ENCODE measurements around the gene CMTM2. TPM values are rescaled to one million over a fixed set of nuclear protein-coding genes. Genes with fewer than 3 reads are reported as not detected.

The CMTM2 gene
- total and polyA plus RNA-seq, 2 experiments from 2014 or later, result 0.60 TPM; not detected in 1

- Histone ChIP-seq H3K79me2 (peaks cover 32% of the 10 kb centered on the region), H2AFZ (no peak overlapping the region), H3K27me3 (no peaks in the 10 kb centered on the region), H3K4me3 (no peak overlapping the region), H3K9me3 (ENCODE audit: low read depth) (no peaks in the 10 kb centered on the region), H4K20me1 (ENCODE audit: insufficient read depth, poor library complexity, severe bottlenecking) (peaks cover 26% of the 10 kb centered on the region), H3K4me2 (peak overlapping the region; percentile 84), H3K4me1 (ENCODE audit: insufficient read depth) (peaks cover 12% of the 10 kb centered on the region), H3K36me3 (replicated peaks; ENCODE audit: insufficient read depth, low read depth) (no peaks in the 10 kb centered on the region), H3K27ac (peak overlapping the region; percentile 92), H3K9me2 (replicated peaks; ENCODE audit: insufficient read depth) (no peaks in the 10 kb centered on the region)
- DNase-seq (ENCODE audit: low spot score), result no peak
- 73% methylated on average over 10 of the region's 10 CpGs for WGBS (ENCODE audit: low lambda C conversion rate, missing lambda C conversion rate)
- TF ChIP-seq EZH2phosphoT487 (IDR thresholded peaks at IDR 0.05; ENCODE audit: low read depth, severe bottlenecking, unreplicated experiment) (no peak), EZH2 (IDR thresholded peaks at IDR 0.05; ENCODE audit: borderline replicate concordance) (no peak)
- TF ChIP-seq, protein P1, sequence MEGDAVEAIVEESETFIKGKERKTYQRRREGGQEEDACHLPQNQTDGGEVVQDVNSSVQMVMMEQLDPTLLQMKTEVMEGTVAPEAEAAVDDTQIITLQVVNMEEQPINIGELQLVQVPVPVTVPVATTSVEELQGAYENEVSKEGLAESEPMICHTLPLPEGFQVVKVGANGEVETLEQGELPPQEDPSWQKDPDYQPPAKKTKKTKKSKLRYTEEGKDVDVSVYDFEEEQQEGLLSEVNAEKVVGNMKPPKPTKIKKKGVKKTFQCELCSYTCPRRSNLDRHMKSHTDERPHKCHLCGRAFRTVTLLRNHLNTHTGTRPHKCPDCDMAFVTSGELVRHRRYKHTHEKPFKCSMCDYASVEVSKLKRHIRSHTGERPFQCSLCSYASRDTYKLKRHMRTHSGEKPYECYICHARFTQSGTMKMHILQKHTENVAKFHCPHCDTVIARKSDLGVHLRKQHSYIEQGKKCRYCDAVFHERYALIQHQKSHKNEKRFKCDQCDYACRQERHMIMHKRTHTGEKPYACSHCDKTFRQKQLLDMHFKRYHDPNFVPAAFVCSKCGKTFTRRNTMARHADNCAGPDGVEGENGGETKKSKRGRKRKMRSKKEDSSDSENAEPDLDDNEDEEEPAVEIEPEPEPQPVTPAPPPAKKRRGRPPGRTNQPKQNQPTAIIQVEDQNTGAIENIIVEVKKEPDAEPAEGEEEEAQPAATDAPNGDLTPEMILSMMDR (IDR thresholded peaks at IDR 0.05; ENCODE audit: poor library complexity), result no peak
Observed at GRCh38 chr16:66605979-66606751, 26.9 kb downstream of the CMTM2 start.

DNA sequence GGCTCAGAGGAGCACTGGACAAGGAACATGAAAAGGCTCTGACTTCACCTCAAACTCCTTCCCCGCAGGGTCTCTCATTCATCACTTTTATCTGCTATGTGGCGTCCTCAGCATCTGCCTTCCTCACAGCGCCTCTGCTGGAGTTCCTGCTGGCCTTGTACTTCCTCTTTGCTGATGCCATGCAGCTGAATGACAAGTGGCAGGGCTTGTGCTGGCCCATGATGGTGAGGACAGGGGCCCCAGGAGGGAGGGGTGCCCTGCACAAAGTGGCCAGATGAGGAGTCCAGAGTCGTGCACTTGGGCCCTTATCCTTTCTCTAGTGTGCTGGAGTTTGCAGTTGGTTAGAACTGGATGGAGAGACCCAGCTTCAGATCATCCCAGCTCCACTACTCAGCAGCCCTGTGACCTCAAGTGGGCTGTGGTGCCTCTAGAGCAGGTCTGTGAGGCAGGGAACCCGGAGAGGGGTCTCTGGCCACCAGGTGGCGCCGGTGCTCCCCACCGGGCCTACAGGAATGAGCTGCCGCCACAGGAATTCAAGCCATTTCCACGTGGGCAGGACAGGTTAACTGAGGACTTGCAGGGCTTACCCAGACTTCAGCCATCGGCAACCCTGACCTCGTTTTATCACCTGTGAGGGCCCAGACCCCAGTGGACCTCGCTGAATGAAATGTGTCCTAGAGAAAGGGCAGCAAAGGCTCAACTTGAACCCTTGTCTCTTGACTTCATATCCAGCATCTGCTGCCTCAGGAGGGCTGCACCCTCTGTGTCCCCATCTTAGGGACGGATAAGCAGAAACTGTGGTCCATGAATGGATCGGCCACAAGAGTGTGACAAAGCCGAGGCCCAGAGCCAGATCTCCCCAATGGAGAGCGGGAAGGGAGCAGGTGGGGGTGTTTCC is 29.2 kb downstream of the CMTM2 start:
- no peak for TF ChIP-seq EZH2 (IDR thresholded peaks at IDR 0.05; ENCODE audit: borderline replicate concordance)
- TF ChIP-seq EZH2phosphoT487 (IDR thresholded peaks at IDR 0.05; ENCODE audit: low read depth, severe bottlenecking, unreplicated experiment), result no peak
- TF ChIP-seq, protein P1 (IDR thresholded peaks at IDR 0.05; ENCODE audit: poor library complexity), result peak; percentile 94
- Histone ChIP-seq H3K9me2 (replicated peaks; ENCODE audit: insufficient read depth) (no peaks in the 10 kb centered on the region), H2AFZ (no peak overlapping the region), H3K4me3 (no peak overlapping the region), H3K27me3 (no peaks in the 10 kb centered on the region), H3K4me2 (no peak overlapping the region), H3K9me3 (ENCODE audit: low read depth) (no peaks in the 10 kb centered on the region), H3K4me1 (ENCODE audit: insufficient read depth) (peaks cover 10% of the 10 kb centered on the region), H3K36me3 (replicated peaks; ENCODE audit: insufficient read depth, low read depth) (no peaks in the 10 kb centered on the region), H4K20me1 (ENCODE audit: insufficient read depth, poor library complexity, severe bottlenecking) (peaks cover 26% of the 10 kb centered on the region), H3K79me2 (peaks cover 32% of the 10 kb centered on the region), H3K27ac (no peak overlapping the region)
- 38% methylated on average over 17 of the region's 17 CpGs for WGBS (ENCODE audit: low lambda C conversion rate, missing lambda C conversion rate)
- peak; percentile 95 for DNase-seq (ENCODE audit: low spot score)

- 96% methylated on average over 11 of the region's 12 CpGs for WGBS (ENCODE audit: low lambda C conversion rate, missing lambda C conversion rate)
- H3K27ac ChIP-seq, result no peak overlapping the region
Observed at GRCh38 chr16:66609139-66609510, 29.9 kb downstream of the CMTM2 start.

More at GRCh38 chr16:66609139-66609510, 29.9 kb downstream of the CMTM2 start:
- Histone ChIP-seq H4K20me1 (ENCODE audit: insufficient read depth, poor library complexity, severe bottlenecking) (peaks cover 26% of the 10 kb centered on the region), H3K36me3 (replicated peaks; ENCODE audit: insufficient read depth, low read depth) (no peaks in the 10 kb centered on the region), H3K27me3 (no peaks in the 10 kb centered on the region), H3K9me2 (replicated peaks; ENCODE audit: insufficient read depth) (no peaks in the 10 kb centered on the region), H3K9me3 (ENCODE audit: low read depth) (no peaks in the 10 kb centered on the region), H2AFZ (no peak overlapping the region), H3K4me2 (no peak overlapping the region), H3K4me1 (ENCODE audit: insufficient read depth) (peaks cover 7% of the 10 kb centered on the region), H3K79me2 (peaks cover 32% of the 10 kb centered on the region), H3K4me3 (no peak overlapping the region)
- DNase-seq (ENCODE audit: low spot score), result no peak
- TF ChIP-seq, protein P1 (IDR thresholded peaks at IDR 0.05; ENCODE audit: poor library complexity), result no peak
- TF ChIP-seq EZH2phosphoT487 (IDR thresholded peaks at IDR 0.05; ENCODE audit: low read depth, severe bottlenecking, unreplicated experiment), result no peak

Measured in hepatocyte (in vitro differentiated cells).